C4-2B (cell line): ENCODE measurements around the gene MED26.
"Not testable (repeated sequence)": the region's sequence is repeated elsewhere in the genome, so short reads cannot be mapped to it uniquely, and the experiment has no call there.

Experiments
- H3K27ac ChIP-seq: fragments of 450-650 bp; 2 replicates; pipeline ENCODE4 v1.5.1; 2017
- CTCF ChIP-seq: fragments of 450-650 bp; conservative IDR thresholded peaks from 2 replicates; pipeline ENCODE4 v1.5.1; 2017; ENCODE audit warnings: mild to moderate bottlenecking
- ZFX ChIP-seq: fragments of 450-650 bp; IDR thresholded peaks from 2 replicates; pipeline ENCODE4 v1.6.1; 2017

Gene MED26

GRCh38 chr19:16561382-16561781 is 66.6 kb downstream of the MED26 start:
- H3K27ac ChIP-seq, result no peak overlapping the region
- TF ChIP-seq ZFX (no peak), CTCF (no peak)

GRCh38 chr19:16559780-16560276 is 68.2 kb downstream of the MED26 start:
- no peak overlapping the region for H3K27ac ChIP-seq
- TF ChIP-seq CTCF (no peak), ZFX (no peak)

- TF ChIP-seq CTCF, result no peak
- TF ChIP-seq ZFX, result no peak
- H3K27ac ChIP-seq, result no peak overlapping the region
Measured at GRCh38 chr19:16554776-16555175, 73.2 kb downstream of the MED26 start.

- not testable (repeated sequence) for H3K27ac ChIP-seq
Measured at GRCh38 chr19:16551902-16552301, 76.1 kb downstream of the MED26 start.

GRCh38 chr19:16548956-16549355 is 79.0 kb downstream of the MED26 start:
- TF ChIP-seq CTCF (no peak), ZFX (no peak)
- H3K27ac ChIP-seq, result no peak overlapping the region

GRCh38 chr19:16544473-16545231 is 83.4 kb downstream of the MED26 start:
- H3K27ac ChIP-seq, result no peak overlapping the region
- TF ChIP-seq ZFX (no peak), CTCF (no peak)

GRCh38 chr19:16543734-16544133 is 84.3 kb downstream of the MED26 start:
- H3K27ac ChIP-seq, result peak overlapping the region; percentile 94

- peak overlapping the region; percentile 94 for H3K27ac ChIP-seq
- TF ChIP-seq CTCF (no peak), ZFX (no peak)
Measured at GRCh38 chr19:16542910-16543472, 85.0 kb downstream of the MED26 start.
